HepG2 (cell line): ENCODE results near the gene UBFD1. TPM values are rescaled to one million over a fixed set of nuclear protein-coding genes. Genes with fewer than 3 reads are reported as not detected.
A peak's percentile ranks its signal among the peaks of the same experiment; 100 is the strongest.

Experiments
- CENPT ChIP-seq: sonication (generic); formaldehyde crosslinking; IDR thresholded peaks from 2 replicates; pipeline ENCODE4 v1.8.0; 2022; ENCODE audit warnings: low read depth, mild to moderate bottlenecking, moderate library complexity, missing genetic modification reagents
- DMAP1 ChIP-seq: IDR thresholded peaks from 2 replicates; pipeline ENCODE4 v1.6.1; 2016
- DNMT1 ChIP-seq: sonication (generic); formaldehyde crosslinking; IDR thresholded peaks from 2 replicates; pipeline ENCODE4 v1.5.1; 2020; ENCODE audit warnings: mild to moderate bottlenecking, missing genetic modification reagents
- ELF1 ChIP-seq: sonication (generic); formaldehyde crosslinking; IDR thresholded peaks from 2 replicates; pipeline ENCODE4 v1.4.0; 2020; ENCODE audit warnings: missing genetic modification reagents
- ISL2 ChIP-seq: sonication (generic); formaldehyde crosslinking; IDR thresholded peaks from 2 replicates; pipeline ENCODE4 v1.5.0; 2020; ENCODE audit warnings: missing genetic modification reagents
- KAT2B ChIP-seq: fragments of 150-350 bp; IDR thresholded peaks from 2 replicates; pipeline ENCODE4 v1.6.1; 2014; ENCODE audit warnings: low read depth, low read length, borderline replicate concordance
- MIXL1 ChIP-seq: IDR thresholded peaks from 2 replicates; pipeline ENCODE4 v1.6.1; 2016
- RBM39 ChIP-seq: fragments of 200-400 bp; formaldehyde crosslinking; IDR thresholded peaks from one replicate; pipeline ENCODE4 v1.6.1; 2018; ENCODE audit warnings: antibody characterized with exemption, mild to moderate bottlenecking, low read depth, low read length; ENCODE audit not compliant: poor library complexity, severe bottlenecking
- SIN3B ChIP-seq: fragments of 150-350 bp; IDR thresholded peaks from 2 replicates; pipeline ENCODE4 v1.6.1; 2014; ENCODE audit warnings: low read length
- TBX2 ChIP-seq: sonication (generic); formaldehyde crosslinking; IDR thresholded peaks from 2 replicates; pipeline ENCODE4 v1.5.0; 2020; ENCODE audit warnings: missing genetic modification reagents, mild to moderate bottlenecking, borderline replicate concordance
- ZBTB20 ChIP-seq: sonication (generic); formaldehyde crosslinking; IDR thresholded peaks from 2 replicates; pipeline ENCODE4 v1.8.1; 2023; ENCODE audit warnings: missing genetic modification reagents, low read depth, mild to moderate bottlenecking, borderline replicate concordance
- ZHX2 ChIP-seq, 2 experiments: sonication (generic) in 1 of 2; formaldehyde crosslinking in 1 of 2; IDR thresholded peaks; 2 replicates each; pipeline versions ENCODE4 v1.6.1 to v1.9.0; 2014 to 2022; ENCODE audit warnings: antibody characterized with exemption in 1 of 2, borderline replicate concordance in 1 of 2, inconsistent platforms in 1 of 2, low read depth in 1 of 2, missing genetic modification reagents in 1 of 2
- ZNF296 ChIP-seq: sonication (generic); formaldehyde crosslinking; conservative IDR thresholded peaks from 2 replicates; pipeline ENCODE4 v1.5.0; 2020; ENCODE audit warnings: mild to moderate bottlenecking, missing genetic modification reagents
- ZNF337 ChIP-seq: sonication (generic); formaldehyde crosslinking; IDR thresholded peaks from 2 replicates; pipeline ENCODE4 v1.5.1; 2020; ENCODE audit warnings: missing genetic modification reagents, low read depth, mild to moderate bottlenecking, borderline replicate concordance
- ZNF546 ChIP-seq: sonication (generic); formaldehyde crosslinking; conservative IDR thresholded peaks from 2 replicates; pipeline ENCODE4 v1.8.1; 2023; ENCODE audit warnings: mild to moderate bottlenecking, missing genetic modification reagents
- ZNF589 ChIP-seq: sonication (generic); formaldehyde crosslinking; conservative IDR thresholded peaks from 2 replicates; pipeline ENCODE4 v1.8.0; 2022; ENCODE audit warnings: mild to moderate bottlenecking, moderate library complexity, missing genetic modification reagents
- ZNF839 ChIP-seq: sonication (generic); formaldehyde crosslinking; IDR thresholded peaks from 2 replicates; pipeline ENCODE4 v1.4.0; 2020; ENCODE audit warnings: missing genetic modification reagents, mild to moderate bottlenecking, borderline replicate concordance
- ZNF891 ChIP-seq: sonication (generic); formaldehyde crosslinking; IDR thresholded peaks from 2 replicates; pipeline ENCODE4 v1.5.0; 2020; ENCODE audit warnings: mild to moderate bottlenecking, missing genetic modification reagents
- polyA plus RNA-seq, 8 experiments: library from polyadenylated mRNA; depleted of rRNA in 3 of 8; stranded (reverse) in 7 of 8; unstranded in 1 of 8; fragments of >200 nt; fragmentation: Illumina TruSeq in 4 of 8; extraction: Trizol in 4 of 8; gene quantifications; 2 replicates each; pipeline versions ENCODE4 v1.2.1 to v1.2.3, GENCODE V29; 2011 to 2016; ENCODE audit warnings: low read depth in 4 of 8, missing spikeins in 1 of 8, mixed read lengths in 1 of 8; ENCODE audit not compliant: insufficient read depth in 1 of 8
- total RNA-seq, 5 experiments: library from RNA; depleted of rRNA; stranded (reverse); fragments of >200 nt; fragmentation: Illumina TruSeq; extraction: Trizol; gene quantifications; 2 replicates each; pipeline ENCODE4 v1.2.3, GENCODE V29; 2016; ENCODE audit warnings: low read depth in 1 of 5
- TF ChIP-seq, protein P1 (sequence below): sonication (generic); formaldehyde crosslinking; IDR thresholded peaks from 2 replicates; pipeline ENCODE4 v1.5.1; 2020; ENCODE audit warnings: mild to moderate bottlenecking, missing genetic modification reagents, moderate library complexity

The UBFD1 gene
- total and polyA plus RNA-seq, 2 of the 13 experiments (the other 11 are each of a cell fraction or from before 2014, with no cell fraction given): 100 to 111 TPM

DNA sequence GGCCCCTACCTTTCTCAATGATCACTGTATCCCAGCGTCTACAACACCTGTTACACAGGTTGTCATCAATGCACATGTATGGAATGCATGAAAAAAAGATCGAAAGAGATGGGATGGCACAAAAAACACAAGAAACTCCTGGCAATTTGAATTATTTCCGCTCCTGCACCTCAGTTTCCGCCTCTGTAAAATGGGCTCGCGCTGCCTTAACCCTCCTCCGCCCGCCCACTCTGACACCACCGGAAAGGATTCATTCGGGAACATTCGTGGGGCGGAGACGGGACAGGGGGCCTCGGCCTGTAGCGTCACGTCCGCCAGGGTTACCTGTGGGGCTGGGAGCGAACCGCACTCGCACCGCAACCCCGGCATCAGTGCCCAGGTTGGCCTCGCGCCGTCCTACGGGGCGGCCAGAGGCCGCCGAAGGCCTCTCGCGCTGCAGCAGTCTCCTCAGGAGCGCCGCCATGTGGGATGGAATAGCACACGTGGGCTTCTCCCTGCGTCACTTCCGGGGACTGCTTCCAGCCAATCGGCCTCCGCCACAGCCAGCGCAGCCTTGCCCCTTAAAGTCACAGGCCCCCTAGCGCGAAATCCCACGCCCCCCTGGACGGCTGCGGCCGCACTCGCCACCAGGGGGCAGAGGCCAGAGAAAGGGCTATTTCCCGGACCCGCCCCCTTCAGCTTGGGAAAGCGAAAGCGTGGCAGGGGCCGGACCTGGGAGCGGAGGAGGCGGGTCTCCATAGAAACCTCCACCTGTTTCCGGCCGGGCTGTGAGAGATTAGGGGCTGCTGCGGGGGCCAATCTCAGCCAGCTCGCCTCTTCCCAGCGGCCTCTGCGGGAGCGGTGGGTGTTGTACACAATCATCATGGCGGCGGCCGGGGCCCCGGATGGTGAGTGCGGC, at the start of gene UBFD1, which contains the start of gene EARS2 (continued):
- TF ChIP-seq RBM39 (peak; percentile 94), ZNF589 (CRISPR knock-in tag) (peak; percentile 83; the same call in 1 of the 2 replicates), ZNF296 (CRISPR knock-in tag) (peak; percentile 67; the same call in 1 of the 2 replicates), DNMT1 (CRISPR knock-in tag) (no peak; the same call in 1 of the 2 replicates), ZBTB20 (peak; percentile 58), ISL2 (CRISPR knock-in tag) (peak; percentile 88), ZNF891 (CRISPR knock-in tag) (peak; percentile 82), KAT2B (no peak), ZNF337 (CRISPR knock-in tag) (peak; percentile 77; the same call in 1 of the 2 replicates), CENPT (no peak), MIXL1 (CRISPR knock-in tag) (peak; percentile 92; the same call in 1 of the 2 replicates), ELF1 (peak; percentile 92), DMAP1 (CRISPR knock-in tag) (peak; percentile 100), SIN3B (peak; percentile 79), ZHX2 (IDR thresholded peaks at IDR 0.05; ENCODE audit: low read depth) (0 out of 2 replicates have a peak, but pooled peaks have one; percentile 62), ZHX2 (CRISPR knock-in tag; IDR thresholded peaks at IDR 0.05; ENCODE audit: borderline replicate concordance) (peak; percentile 98), TBX2 (peak; percentile 92; the same call in 1 of the 2 replicates), ZNF546 (CRISPR knock-in tag) (peak; percentile 82), ZNF839 (peak; percentile 87; the same call in 1 of the 2 replicates)
- TF ChIP-seq, protein P1, sequence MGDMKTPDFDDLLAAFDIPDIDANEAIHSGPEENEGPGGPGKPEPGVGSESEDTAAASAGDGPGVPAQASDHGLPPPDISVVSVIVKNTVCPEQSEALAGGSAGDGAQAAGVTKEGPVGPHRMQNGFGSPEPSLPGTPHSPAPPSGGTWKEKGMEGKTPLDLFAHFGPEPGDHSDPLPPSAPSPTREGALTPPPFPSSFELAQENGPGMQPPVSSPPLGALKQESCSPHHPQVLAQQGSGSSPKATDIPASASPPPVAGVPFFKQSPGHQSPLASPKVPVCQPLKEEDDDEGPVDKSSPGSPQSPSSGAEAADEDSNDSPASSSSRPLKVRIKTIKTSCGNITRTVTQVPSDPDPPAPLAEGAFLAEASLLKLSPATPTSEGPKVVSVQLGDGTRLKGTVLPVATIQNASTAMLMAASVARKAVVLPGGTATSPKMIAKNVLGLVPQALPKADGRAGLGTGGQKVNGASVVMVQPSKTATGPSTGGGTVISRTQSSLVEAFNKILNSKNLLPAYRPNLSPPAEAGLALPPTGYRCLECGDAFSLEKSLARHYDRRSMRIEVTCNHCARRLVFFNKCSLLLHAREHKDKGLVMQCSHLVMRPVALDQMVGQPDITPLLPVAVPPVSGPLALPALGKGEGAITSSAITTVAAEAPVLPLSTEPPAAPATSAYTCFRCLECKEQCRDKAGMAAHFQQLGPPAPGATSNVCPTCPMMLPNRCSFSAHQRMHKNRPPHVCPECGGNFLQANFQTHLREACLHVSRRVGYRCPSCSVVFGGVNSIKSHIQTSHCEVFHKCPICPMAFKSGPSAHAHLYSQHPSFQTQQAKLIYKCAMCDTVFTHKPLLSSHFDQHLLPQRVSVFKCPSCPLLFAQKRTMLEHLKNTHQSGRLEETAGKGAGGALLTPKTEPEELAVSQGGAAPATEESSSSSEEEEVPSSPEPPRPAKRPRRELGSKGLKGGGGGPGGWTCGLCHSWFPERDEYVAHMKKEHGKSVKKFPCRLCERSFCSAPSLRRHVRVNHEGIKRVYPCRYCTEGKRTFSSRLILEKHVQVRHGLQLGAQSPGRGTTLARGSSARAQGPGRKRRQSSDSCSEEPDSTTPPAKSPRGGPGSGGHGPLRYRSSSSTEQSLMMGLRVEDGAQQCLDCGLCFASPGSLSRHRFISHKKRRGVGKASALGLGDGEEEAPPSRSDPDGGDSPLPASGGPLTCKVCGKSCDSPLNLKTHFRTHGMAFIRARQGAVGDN (CRISPR knock-in tag): peak; percentile 96
